ENCODE measurements around the gene ZFP36L1.

ZFP36L1 gene

GRCh38 chr14:68816183-68816942, 23.5 kb upstream of the ZFP36L1 start:
- peak; percentile 80 to 84 for DNase-seq (ENCODE audit: low read depth in 2 of 2)

DNA sequence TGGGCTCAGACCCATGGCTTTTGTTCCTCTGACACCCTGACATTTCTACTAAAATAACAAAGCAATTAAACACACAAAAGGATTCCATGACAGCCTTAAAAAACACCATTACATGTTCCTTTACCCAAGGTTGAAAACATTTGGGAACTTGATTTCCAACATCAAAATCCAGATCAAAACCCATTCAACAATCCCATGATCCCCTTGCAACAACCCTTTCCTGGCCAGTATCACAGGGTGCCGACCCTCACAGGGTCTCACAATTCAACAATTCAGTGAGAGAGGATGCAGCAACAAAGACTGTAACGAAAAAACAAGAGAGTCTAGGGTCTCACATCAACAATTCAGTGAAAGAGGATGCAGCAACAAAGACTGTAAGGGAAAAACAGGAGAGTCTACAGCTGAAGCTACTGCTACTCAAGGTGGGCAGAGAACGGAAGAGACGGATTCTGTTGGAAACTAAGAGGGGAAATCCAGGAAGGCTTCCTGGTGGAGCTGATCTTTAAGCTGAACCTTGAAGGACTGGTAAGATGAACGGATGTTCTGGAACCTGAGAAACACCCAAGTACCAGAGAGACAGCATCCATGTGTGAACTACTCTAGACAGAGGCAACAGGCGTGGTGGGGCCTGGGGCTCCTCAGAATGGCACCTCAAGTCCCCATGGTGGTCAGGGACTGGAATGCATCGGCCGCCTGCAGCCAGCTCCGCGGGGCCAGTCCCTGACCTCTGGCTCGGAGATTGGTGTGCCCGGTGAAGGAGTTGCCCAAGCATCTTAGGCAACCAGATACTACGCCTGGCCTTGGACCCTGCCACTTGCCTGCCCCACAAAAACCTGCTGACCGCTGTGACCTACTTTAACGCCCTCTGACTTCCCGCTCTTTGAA, 22.7 kb upstream of the ZFP36L1 start:
- no peak for DNase-seq (ENCODE audit: low read depth in 2 of 2)

DNA sequence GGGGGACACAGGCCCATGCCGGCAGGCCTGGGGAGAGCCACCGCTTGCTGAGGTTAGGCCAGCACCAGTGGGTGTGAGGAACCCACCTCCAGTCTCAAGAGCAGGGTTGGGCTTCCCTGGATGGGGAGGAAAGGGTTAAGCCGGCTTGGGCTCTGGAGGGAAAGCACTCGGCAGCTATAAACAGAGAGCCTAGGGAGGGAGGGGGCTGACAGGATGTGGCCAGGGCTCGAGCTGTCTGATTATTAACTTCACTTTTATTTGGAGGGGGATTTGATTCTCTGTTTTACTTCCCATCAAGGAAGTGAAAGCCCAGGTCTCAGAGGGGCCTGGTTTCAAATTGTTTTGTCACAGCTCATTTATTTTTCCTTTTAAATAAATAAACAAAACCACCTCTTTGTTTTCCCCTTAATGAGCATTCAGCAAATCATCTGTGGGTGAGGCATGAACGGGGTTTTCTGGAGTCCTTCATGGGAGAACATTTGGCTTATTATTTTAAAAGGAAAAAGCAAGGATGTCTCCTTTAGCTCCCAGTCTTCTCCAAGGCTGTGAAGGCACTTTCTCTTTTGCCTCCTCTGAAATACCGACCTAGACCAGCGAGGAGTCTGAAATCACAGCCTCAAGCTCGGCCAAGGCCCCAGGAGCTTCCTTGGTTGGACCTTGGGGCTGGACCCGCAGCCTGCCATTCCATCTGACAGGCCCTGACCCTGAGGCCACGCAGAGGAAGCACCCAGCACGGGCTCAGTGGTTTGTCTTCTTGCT, 21.9 kb upstream of the ZFP36L1 start:
- DNase-seq (ENCODE audit: low read depth in 2 of 2), result no peak

DNA sequence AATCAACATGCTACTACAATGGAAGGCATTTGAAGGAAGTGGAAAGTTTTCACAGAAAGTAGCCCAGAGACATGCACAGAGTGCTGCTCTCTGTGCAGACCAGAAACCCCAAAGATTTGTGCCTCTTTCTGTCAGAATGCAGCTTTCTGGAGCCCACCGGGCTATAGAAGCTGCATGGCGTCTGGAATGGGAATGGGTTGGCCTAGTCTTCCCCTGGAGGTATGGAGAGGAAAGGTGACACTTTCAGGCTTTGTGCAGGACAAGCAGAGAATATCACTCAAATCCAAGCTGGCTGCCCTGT, 21.3 kb upstream of the ZFP36L1 start:
- no peak for DNase-seq (ENCODE audit: low read depth in 2 of 2)

DNA sequence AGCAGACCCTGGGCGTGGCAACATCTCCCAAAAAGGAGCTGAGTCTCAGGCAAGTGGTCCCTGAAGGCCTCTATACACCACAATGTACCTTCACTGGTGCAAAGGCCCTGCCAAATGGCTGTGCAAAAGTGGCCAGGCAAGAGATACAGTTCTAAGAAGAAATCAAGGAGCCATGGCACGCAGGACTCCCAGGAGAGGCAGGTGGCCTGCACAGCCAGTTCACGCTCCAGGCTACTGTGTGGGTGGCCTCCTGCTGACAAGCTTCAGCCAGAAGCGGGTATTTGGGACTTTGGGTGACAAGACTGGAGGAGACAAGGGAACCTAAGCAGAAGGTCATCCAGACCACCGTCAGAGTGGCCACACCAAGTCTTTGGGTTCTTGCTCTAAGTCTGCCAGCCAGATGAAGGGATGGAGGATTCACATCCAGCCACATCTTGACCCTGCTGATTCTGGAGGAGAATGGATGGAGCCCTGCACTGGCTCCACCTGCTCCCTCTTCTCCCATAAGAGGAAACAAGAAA, 20.5 kb upstream of the ZFP36L1 start:
- DNase-seq (ENCODE audit: low read depth in 2 of 2), result no peak

DNA sequence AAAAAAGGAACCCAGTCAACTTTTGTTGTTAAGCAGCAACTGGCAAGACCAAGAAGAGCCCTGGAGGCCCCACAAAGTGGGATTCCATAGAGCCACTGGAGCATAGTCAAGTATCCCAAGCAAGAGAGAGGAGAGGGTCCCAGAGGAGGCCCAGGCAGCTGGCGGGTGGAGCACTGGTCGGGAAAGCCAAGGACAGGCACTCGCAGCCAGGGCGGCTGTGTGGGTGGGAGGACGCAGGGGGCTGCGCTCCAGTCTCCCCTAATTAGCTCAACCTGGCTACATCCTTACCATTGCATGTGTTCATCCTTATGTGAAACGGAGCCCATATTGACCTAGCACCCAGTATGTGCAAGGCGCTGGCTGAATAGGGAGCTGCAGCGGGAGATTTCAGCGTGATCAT, 18.3 kb upstream of the ZFP36L1 start:
- no peak for DNase-seq (ENCODE audit: low read depth in 2 of 2)

DNA sequence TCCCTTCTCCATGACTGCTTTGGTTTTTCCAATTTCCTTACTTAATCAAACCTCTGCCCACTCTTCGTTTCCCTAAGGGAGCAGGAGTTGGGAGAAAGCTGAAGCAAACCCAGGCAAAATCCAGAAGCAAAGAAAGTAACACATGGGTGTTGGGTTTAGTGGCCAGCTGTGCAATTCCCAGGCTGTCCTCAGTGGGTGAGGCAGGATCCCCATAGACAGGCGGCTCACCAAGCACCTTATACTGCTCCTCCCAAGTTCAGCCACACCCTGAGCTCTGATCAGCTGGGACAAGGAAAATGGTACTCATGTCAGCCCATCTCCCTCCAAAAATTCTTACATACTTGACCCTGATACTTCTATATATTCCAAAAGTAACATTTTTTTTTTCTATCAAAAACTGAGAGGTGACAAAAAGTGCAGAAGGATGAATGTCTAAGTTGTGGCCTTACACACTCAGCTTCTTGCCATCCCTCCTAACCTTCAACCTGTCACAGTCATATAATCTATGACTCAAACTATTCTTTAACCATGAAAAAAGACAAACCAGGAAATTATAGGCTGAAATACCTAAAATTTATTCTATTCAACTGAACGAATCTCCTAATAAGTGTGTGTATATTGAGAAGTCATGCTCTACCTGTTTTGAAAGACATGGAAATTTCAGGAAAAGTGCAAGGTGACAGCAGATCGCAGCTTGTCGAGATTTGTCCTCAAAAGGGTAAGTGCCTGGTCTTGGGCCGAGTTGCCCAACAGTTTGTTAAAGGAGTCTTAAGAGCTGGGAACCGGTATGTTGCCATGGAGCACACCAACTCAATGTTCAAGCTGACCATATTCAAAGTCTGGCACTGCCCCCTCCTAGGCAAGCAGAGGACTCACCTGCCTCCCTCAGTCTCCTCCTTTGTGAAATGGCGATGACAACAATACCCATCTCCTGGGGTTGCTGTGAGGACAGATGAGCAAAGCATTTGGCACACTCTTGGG, 17.6 kb upstream of the ZFP36L1 start:
- no peak for DNase-seq (ENCODE audit: low read depth in 2 of 2)

DNA sequence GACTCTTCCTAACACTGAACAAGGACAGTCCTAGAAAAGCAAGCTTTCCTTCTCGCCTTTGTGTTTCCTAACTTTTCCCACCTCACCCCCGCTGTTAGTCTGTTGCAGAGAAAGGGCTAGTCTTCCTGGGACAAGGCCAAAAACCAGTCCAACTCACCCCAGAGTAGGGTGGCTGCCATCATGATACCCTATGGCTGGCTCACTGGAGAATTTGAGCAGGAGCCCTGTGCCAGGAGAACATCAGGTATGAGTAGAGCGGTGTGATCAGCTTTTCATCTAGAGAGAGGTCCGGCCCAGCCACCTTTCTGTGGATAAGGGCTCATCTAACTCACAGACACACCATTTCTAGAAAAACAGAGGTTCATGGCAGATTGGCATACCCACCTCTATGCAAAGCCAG, 16.7 kb upstream of the ZFP36L1 start:
- DNase-seq (ENCODE audit: low read depth in 2 of 2), result no peak

GRCh38 chr14:68808696-68809480, 16.0 kb upstream of the ZFP36L1 start:
- no peak for DNase-seq (ENCODE audit: low read depth in 2 of 2)

DNA sequence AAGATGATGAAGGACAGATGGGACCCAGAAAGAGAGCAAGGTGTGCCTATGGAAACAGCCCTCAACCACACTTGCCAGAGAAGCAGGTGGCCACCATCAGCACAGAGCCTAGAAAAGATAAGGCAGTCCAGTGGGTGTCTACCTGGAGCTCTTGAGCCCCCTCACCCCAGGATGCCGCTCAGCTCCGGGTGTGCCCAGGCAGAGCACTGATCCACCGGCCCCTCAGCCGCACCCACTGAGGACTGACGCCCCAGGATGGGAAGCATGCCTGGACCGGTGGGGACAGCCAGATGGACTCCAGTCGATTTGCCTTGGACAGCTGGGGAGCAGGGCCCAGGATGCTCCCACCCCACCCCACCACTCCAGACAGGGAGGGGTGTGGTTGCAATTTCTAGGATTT, 15.1 kb upstream of the ZFP36L1 start:
- no peak for DNase-seq (ENCODE audit: low read depth in 2 of 2)

DNA sequence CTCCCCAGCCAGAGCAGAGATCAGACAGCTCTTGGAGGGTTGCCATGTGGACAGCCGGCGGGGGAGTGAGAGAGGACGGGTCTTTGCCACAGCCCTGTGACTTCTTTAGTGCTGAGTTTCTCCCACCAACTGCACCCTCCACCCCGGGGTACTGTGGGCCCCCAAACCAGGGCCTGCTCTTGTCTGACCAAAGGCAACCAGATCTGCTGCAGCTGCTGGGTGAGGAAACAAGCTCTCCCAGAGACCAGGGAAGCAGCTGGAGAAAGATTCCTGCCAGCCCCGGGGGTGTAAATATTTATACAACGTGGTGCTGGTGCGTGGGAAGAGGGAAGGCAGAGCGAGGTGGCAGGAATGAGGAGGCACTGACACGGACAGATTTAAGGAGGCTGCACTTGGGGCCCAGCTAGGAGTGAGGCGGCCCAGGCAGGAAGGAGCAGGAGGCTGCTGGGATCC, 14.3 kb upstream of the ZFP36L1 start:
- DNase-seq (ENCODE audit: low read depth in 2 of 2), result no peak

- DNase-seq (ENCODE audit: low read depth in 2 of 2), result no peak
These were observed 13.8 kb upstream of the ZFP36L1 start for GRCh38 chr14:68806526-68807147.

DNA sequence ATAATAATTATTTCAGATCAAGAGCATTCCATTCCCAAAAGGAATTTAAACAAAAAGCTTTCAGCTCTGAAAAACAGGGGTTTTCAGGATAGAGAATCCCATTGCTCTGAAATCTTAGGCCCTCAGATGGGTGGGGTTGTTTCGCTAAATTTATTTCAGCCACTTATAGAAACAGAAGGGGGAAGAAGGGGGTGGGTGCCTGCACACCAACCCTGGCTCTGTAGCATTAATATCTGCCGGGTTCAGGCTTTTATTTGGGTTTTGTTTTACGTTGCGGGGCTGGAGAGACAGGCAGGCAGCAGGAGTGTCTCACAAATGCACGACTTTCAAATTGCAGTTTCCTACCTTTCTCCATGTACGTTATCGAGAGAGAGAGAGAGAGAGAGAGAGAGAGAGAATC, 12.5 kb upstream of the ZFP36L1 start:
- DNase-seq (ENCODE audit: low read depth in 2 of 2), result no peak

DNA sequence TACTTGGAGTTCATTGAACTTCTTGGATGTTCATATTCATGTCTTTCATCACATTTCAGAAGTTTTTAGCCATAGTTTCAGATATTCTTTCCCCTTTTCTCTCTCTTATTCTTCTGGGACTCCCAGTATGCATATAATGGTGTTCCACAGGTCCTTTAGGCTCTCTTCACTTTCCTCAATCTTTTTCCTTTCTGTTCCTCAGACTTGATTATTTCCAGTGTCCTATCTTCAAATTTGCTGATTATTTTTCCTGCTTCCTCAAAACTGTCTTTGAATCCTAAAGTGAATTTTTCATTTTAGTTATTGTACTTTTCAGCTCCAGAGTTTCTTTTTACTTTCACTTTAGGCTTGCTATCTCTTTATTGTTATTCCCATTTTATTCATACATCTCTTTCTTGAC, 8.8 kb upstream of the ZFP36L1 start:
- DNase-seq (ENCODE audit: low read depth in 2 of 2), result no peak

GRCh38 chr14:68800953-68801352, 8.1 kb upstream of the ZFP36L1 start:
- DNase-seq (ENCODE audit: low read depth in 2 of 2), result no peak

GRCh38 chr14:68800390-68800789, 7.5 kb upstream of the ZFP36L1 start:
- no peak for DNase-seq (ENCODE audit: low read depth in 2 of 2)

DNA sequence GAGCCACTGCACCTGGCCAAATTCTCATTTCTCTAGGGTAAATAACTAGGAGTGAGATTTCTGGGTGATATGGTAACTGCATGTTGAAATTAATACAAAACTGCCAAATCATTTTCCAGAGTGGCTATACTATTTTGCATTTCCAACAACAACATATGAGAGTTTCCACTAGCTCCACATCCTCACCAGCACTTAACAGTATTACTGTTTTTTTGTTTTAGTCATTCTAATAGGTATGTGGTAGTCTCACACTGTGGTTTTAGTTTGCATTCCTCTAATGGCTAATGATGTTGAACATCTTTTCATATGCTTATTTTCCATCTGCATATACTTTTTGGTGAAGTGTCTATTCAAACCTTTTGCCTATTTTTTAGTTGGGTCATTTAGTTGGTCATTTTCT, 5.8 kb upstream of the ZFP36L1 start:
- no peak for DNase-seq (ENCODE audit: low read depth in 2 of 2)

- no peak for DNase-seq (ENCODE audit: low read depth in 2 of 2)
These were observed 4.3 kb upstream of the ZFP36L1 start for GRCh38 chr14:68797121-68797670.

DNA sequence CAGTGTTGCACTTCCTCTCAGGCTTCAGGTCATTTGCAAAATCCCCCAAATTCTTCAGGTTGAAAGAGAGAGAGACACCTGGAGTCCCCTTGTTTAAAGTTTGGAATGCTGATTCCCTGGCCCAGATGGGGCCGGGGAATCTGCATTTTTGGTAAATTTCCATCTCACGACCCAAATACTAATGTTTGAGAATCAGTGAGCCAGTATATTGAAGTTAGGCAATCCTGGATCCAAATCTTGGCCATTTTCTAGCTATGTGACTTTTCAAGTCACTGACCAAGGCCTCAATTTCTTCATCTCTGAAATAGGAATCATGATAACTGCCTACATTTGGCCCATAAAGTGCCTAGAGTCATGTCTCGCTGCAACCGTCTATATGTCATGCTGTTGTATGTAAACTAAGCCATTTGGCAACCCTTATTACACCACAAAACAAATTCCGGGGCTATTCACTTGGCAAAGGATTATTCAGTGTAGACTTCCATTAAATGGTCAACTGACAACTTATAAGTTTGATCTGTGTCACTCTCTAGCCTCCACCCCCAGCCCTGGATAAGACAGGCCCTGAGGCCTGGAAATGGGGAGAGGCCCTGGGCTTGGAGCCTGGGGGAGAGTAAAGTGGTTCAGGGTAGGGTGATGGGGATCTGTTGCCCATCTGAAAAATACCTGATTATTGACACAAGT, 3.7 kb upstream of the ZFP36L1 start:
- DNase-seq (ENCODE audit: low read depth in 2 of 2), result no peak
